Common myeloid progenitor, CD34-positive (primary cell): ENCODE results near the gene PIGW.
"Not testable (repeated sequence)": the region's sequence is repeated elsewhere in the genome, so short reads cannot be mapped to it uniquely, and the experiment has no call there.

Source experiments
- CTCF ChIA-PET: fragments of 350-600 bp; sonication (Branson Sonifier 250); formaldehyde crosslinking; loops from one replicate; lab custom pipeline; 2021; ENCODE audit warnings: antibody characterized with exemption; lab: Charles Lee
- POLR2A ChIA-PET: fragments of 350-600 bp; sonication (Branson Sonifier 250); formaldehyde crosslinking; loops from one replicate; lab custom pipeline; 2021; ENCODE audit warnings: antibody characterized with exemption; lab: Charles Lee
- DNase-seq, 3 donors: peaks; one replicate each; pipeline versions ENCODE4 v3.0.0 to v3.0.0-alpha.2; 2013
- H3K27ac ChIP-seq, 2 experiments: 1 replicate in 1 of 2; 2 replicates in 1 of 2; pipeline ENCODE4 v1.7.0; 2013; ENCODE audit warnings: inconsistent platforms in 2 of 2, low read length in 2 of 2, mild to moderate bottlenecking in 2 of 2, low read depth in 1 of 2, moderate library complexity in 1 of 2; ENCODE audit not compliant: severe bottlenecking in 2 of 2, insufficient read depth in 1 of 2, poor library complexity in 1 of 2
- H3K27me3 ChIP-seq, 5 experiments: replicated peaks in 2 of 5; 1 replicate in 3 of 5; 2 replicates in 2 of 5; pipeline versions ENCODE4 v1.6.1 to v1.7.0; 2013; ENCODE audit warnings: low read length in 4 of 5, mild to moderate bottlenecking in 2 of 5, moderate library complexity in 2 of 5, inconsistent platforms in 1 of 5; ENCODE audit not compliant: insufficient read depth in 5 of 5, control insufficient read depth in 4 of 5
- H3K36me3 ChIP-seq, 4 experiments: 1 replicate in 2 of 4; 2 replicates in 2 of 4; pipeline versions ENCODE4 v1.6.1 to v1.7.0; 2013; ENCODE audit warnings: low read length in 3 of 4, control low read depth in 1 of 4, mild to moderate bottlenecking in 1 of 4; ENCODE audit not compliant: control insufficient read depth in 4 of 4, insufficient read depth in 4 of 4
- H3K4me1 ChIP-seq, 4 experiments: 1 replicate in 3 of 4; 2 replicates in 1 of 4; pipeline versions ENCODE4 v1.6.1 to v1.7.1; 2013; ENCODE audit warnings: low read length in 3 of 4, mild to moderate bottlenecking in 3 of 4, control low read depth in 1 of 4, inconsistent platforms in 1 of 4, moderate library complexity in 1 of 4; ENCODE audit not compliant: control insufficient read depth in 4 of 4, insufficient read depth in 4 of 4; ENCODE audit errors: control extremely low read depth in 1 of 4
- H3K4me3 ChIP-seq, 7 experiments: 1 replicate in 4 of 7; 2 replicates in 3 of 7; pipeline versions ENCODE4 v1.5.1 to v1.7.0; 2013; ENCODE audit warnings: mild to moderate bottlenecking in 7 of 7, low read length in 6 of 7, moderate library complexity in 6 of 7, inconsistent platforms in 2 of 7, low read depth in 2 of 7, control low read depth in 1 of 7; ENCODE audit not compliant: insufficient read depth in 4 of 7, control insufficient read depth in 1 of 7; ENCODE audit errors: extremely low read depth in 1 of 7
- H3K9me3 ChIP-seq, 5 experiments: 1 replicate in 4 of 5; 2 replicates in 1 of 5; pipeline versions ENCODE4 v1.6.1 to v1.7.1; 2013; ENCODE audit warnings: low read length in 4 of 5, mild to moderate bottlenecking in 2 of 5, inconsistent platforms in 1 of 5, low read depth in 1 of 5, moderate library complexity in 1 of 5; ENCODE audit not compliant: control insufficient read depth in 4 of 5, insufficient read depth in 2 of 5; ENCODE audit errors: control extremely low read depth in 1 of 5
- WGBS: methylation state at CpG from one replicate; pipeline ENCODE4 v1.1.5; 2013; ENCODE audit not compliant: insufficient coverage; 5-methylcytosine and 5-hydroxymethylcytosine counted together

Gene PIGW

DNA sequence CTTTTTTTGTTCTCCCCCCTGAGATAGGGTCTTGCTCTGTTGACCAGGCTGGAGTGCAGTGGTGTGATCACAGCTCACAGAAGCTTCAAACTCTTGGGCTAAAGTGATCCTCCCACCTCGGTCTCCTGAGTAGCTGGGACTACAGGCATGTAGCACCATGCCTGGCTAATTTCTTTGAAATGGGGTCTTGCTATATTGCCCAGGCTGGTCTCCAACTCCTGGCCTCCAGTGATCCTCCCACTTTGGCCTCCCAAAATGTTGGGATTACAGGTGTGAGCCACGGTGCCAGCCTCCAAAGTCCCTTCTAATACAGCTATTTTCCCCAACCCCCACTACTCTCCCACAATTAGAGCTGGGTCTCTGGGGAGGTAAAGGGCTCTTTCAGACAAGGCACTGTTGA is 26.3 kb upstream of the PIGW start:
- POLR2A ChIA-PET, H3K9me3 ChIP-seq, H3K27me3 ChIP-seq, CTCF ChIA-PET, H3K4me1 ChIP-seq, H3K27ac ChIP-seq, H3K4me3 ChIP-seq, DNase-seq: not testable (repeated sequence)
- WGBS: 77% methylated on average over 1 of the region's 2 CpGs
- peaks cover 0 to 93% (median 60%) of the 10 kb centered on the region in 4 experiments for H3K36me3 ChIP-seq

DNA sequence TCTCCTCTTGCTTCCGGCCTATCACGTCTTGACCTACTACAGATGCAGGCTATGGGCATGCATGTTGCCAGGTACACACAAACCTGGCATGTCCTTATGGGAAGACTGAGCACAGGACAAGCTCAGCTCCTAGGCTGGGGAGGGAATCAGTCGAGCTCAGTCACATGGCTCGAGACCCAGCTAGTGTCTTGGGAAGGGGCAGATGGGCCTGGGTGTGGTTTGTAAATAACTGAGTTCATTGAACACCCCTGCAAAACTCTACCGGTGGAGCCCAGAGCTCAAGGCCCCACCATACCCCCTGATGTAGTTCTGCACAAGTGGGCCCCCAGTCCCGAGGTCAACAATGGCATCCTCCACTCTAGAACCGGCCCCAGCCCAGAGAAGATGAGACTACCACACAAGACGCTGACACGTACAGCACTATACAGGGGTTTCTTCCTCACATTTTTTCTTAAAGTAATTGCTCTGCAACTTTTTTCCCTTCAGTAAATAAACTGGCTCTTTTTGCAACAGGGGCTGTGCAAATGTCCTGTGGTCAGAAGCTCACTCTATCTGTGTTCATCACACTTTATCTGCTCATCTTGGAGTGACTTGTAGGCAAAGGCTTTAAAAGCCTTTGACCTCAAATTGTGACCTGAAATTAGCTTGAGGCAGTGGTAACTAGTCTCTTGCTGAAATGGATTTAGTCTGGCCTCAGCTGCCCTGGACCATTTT is 25.4 kb upstream of the PIGW start:
- Histone ChIP-seq H3K27ac (no peak overlapping the region), H3K36me3 (peaks cover 0 to 93% (median 60%) of the 10 kb centered on the region in 4 experiments), H3K4me1 (no peaks in the 10 kb centered on the region), H3K9me3 (no peaks in the 10 kb centered on the region), H3K4me3 (no peak overlapping the region), H3K27me3 (no peaks in the 10 kb centered on the region)
- DNase-seq: no peak
- 100% methylated on average over 6 of the region's 9 CpGs for WGBS
- ChIA-PET POLR2A (no interaction called here), CTCF (interaction anchor here (1.5 kb wide), 1 partner anchor 11 kb away, joined by 4 read pairs; no protein-coding TSS in a partner anchor)

DNA sequence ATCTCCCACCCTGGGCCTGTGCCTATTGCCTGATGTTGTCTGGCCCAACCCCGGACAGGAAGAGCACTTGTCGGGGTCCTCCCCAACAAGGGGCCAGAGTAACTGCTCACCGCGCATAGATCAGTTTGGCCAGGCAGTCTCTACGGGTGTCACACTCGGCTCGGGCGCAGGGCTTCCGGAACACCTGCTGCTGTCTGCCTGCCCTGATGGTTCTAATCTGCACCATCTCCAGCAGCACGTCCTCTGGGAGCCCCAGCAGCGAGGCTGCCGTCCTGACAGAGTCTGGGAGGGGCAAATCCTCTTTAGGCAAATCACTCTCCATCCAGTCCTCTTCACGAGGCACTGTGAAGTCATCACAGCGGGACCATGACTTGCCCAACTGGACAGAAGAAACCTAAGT is 24.2 kb upstream of the PIGW start:
- H3K36me3 ChIP-seq: peaks cover 0 to 95% (median 58%) of the 10 kb centered on the region in 4 experiments

DNA sequence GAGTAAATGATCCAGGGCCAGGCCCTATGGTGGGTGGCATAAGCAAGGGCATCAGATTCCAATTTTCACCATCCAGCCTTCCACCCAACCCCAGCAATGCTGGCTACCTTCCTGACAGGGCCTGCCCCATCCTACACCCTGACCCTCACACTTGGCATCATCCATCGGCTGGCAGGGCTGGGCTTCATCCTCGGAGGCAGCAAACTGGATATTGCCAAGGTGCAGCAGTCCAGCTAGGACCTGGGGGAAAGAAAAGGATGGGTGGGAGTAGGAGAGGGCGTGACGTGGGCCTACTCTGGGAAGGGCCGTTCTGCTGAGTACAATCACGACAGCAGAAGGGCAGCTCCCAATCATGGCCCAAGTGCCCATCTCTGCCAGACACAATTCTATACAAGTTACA is 23.6 kb upstream of the PIGW start:
- Histone ChIP-seq H3K36me3 (peaks cover 0 to 95% (median 55%) of the 10 kb centered on the region in 4 experiments), H3K4me3 (no peak overlapping the region), H3K27me3 (no peaks in the 10 kb centered on the region), H3K9me3 (no peaks in the 10 kb centered on the region), H3K4me1 (no peaks in the 10 kb centered on the region), H3K27ac (no peak overlapping the region)
- ChIA-PET POLR2A (no interaction called here), CTCF (interaction anchor here (0.7 kb wide), 1 partner anchor 1015 kb away, joined by 3 read pairs; no protein-coding TSS in a partner anchor)
- no peak for DNase-seq
- WGBS: 94% methylated on average over 2 of the region's 6 CpGs

More for the DNA sequence above, 24.2 kb upstream of the PIGW start:
- no peak for DNase-seq
- H3K4me3 ChIP-seq: no peak overlapping the region
- H3K27me3 ChIP-seq: no peaks in the 10 kb centered on the region
- CTCF ChIA-PET: no interaction called here
- POLR2A ChIA-PET: no interaction called here
- no peaks in the 10 kb centered on the region for H3K9me3 ChIP-seq
- H3K27ac ChIP-seq: no peak overlapping the region
- 89% methylated on average over 14 of the region's 14 CpGs for WGBS
- H3K4me1 ChIP-seq: no peaks in the 10 kb centered on the region

DNA sequence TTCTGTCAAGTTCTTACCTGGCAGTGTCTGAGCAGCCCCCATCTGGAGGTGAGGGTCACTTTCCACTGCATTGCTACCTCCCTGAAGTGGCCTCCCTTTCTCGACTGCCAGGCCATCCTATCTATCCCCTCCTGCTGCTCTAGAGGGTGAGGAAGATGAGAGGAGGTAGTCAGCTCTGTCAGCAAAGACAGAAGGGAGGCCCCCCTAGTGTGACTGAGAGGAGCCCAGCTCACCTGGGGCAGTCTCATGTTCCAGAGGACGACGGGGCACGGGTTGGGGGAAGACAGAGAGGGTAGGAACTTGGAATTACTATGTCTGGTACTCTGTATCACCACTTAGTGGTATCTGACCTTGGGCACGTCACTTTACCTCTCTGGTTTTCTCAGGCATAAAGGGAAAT is 22.1 kb upstream of the PIGW start:
- H3K27ac ChIP-seq: no peak overlapping the region
- no peaks in the 10 kb centered on the region for H3K9me3 ChIP-seq
- CTCF ChIA-PET: no interaction called here
- H3K4me3 ChIP-seq: no peak overlapping the region
- POLR2A ChIA-PET: interaction anchor here (0.6 kb wide), 1 partner anchor 23 kb away, joined by 3 read pairs; no protein-coding TSS in a partner anchor
- 100% methylated on average over 3 of the region's 5 CpGs for WGBS
- H3K27me3 ChIP-seq: no peaks in the 10 kb centered on the region
- DNase-seq: no peak
- no peaks in the 10 kb centered on the region for H3K4me1 ChIP-seq
- H3K36me3 ChIP-seq: peaks cover 0 to 89% (median 47%) of the 10 kb centered on the region in 4 experiments

DNA sequence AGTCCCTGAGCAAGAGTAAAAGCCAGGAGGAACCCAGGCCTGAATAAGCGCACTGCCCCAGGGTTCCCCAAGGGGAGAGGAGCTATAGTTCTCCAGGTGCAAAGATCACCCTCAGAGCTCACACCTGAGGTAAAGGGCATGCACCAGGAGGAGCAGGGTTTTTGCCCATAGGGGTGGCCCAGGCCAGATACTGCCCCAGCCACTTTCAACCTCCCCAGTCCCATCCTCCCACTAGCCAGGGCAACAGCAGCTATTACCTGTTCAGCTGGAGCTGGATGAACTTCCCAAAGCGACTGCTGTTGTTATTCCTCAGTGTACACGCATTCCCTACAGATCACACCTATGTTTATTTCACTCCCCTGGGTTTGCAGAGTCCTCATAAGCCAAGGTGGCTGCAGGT is 19.9 kb upstream of the PIGW start:
- peaks cover 0 to 77% (median 40%) of the 10 kb centered on the region in 4 experiments for H3K36me3 ChIP-seq
- POLR2A ChIA-PET: no interaction called here

DNA sequence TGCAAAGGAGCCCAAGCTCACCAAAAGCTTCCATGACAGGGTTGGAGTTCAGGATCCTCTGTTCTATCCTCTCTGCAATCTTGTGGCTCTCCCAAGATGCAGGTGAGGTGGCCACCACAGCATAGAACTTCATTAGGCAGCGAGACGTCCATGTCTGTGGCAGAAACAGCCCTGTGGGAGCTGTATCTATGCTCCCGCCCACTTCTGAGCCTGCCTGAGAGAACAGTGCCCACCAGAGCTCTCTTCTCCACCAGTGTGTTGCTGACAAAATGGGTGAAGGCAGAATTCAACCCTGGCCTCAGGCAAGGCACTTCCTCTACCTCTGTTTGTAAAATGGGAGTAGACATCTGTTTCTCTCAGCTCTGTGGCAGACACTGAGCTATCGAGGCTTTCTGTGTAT is 18.9 kb upstream of the PIGW start:
- ChIA-PET POLR2A (no interaction called here), CTCF (interaction anchor here (0.5 to 1.2 kb wide), 2 partner anchors 12 to 569 kb away, joined by 3 read pairs; no protein-coding TSS in a partner anchor)
- H3K36me3 ChIP-seq: peaks cover 3 to 70% (median 42%) of the 10 kb centered on the region in 4 experiments

More for the DNA sequence above, 19.9 kb upstream of the PIGW start:
- H3K4me3 ChIP-seq: no peak overlapping the region
- no peak overlapping the region for H3K27ac ChIP-seq
- 94% methylated on average over 3 of the region's 3 CpGs for WGBS
- CTCF ChIA-PET: interaction anchor here (1.2 kb wide), 1 partner anchor 13 kb away, joined by 3 read pairs; no protein-coding TSS in a partner anchor
- H3K4me1 ChIP-seq: no peaks in the 10 kb centered on the region
- no peak for DNase-seq
- no peaks in the 10 kb centered on the region for H3K9me3 ChIP-seq
- no peaks in the 10 kb centered on the region for H3K27me3 ChIP-seq

More for the DNA sequence above, 18.9 kb upstream of the PIGW start:
- no peaks in the 10 kb centered on the region for H3K4me1 ChIP-seq
- 100% methylated on average over 1 of the region's 4 CpGs for WGBS
- no peaks in the 10 kb centered on the region for H3K27me3 ChIP-seq
- no peak overlapping the region for H3K27ac ChIP-seq
- no peak for DNase-seq
- no peak overlapping the region for H3K4me3 ChIP-seq
- H3K9me3 ChIP-seq: no peaks in the 10 kb centered on the region
